Osteoblast (primary cell): Measurements from ENCODE around the gene SLC51B. TPM values are rescaled to one million over a fixed set of nuclear protein-coding genes. Genes with fewer than 3 reads are reported as not detected.
"Not testable (repeated sequence)": the region's sequence is repeated elsewhere in the genome, so short reads cannot be mapped to it uniquely, and the experiment has no call there.

Experiments used
- DNase-seq: peaks from one replicate; pipeline ENCODE4 v3.0.0; 2011; ENCODE audit warnings: low spot score, mixed read lengths; ENCODE audit not compliant: insufficient read length; ENCODE audit errors: missing footprints
- H2AFZ ChIP-seq: 2 replicates; pipeline ENCODE4 v1.6.0; 2011; ENCODE audit warnings: mild to moderate bottlenecking, low read length
- H3K27ac ChIP-seq: 2 replicates; pipeline ENCODE4 v1.5.1; 2011; ENCODE audit warnings: mild to moderate bottlenecking, low read depth, low read length, moderate library complexity
- H3K27me3 ChIP-seq: 2 replicates; pipeline ENCODE4 v1.6.0; 2012; ENCODE audit warnings: mild to moderate bottlenecking, control low read depth, inconsistent platforms, low read length, moderate library complexity; ENCODE audit not compliant: insufficient read depth
- H3K36me3 ChIP-seq: 2 replicates; pipeline ENCODE4 v1.5.1; 2011; ENCODE audit warnings: mild to moderate bottlenecking, low read length, control low read depth, moderate library complexity; ENCODE audit not compliant: insufficient read depth
- H3K4me1 ChIP-seq: 2 replicates; pipeline ENCODE4 v1.5.1; 2011; ENCODE audit warnings: mild to moderate bottlenecking, low read length, control low read depth, moderate library complexity; ENCODE audit not compliant: insufficient read depth
- H3K4me2 ChIP-seq: 2 replicates; pipeline ENCODE4 v1.6.0; 2011; ENCODE audit warnings: mild to moderate bottlenecking, low read length; ENCODE audit not compliant: insufficient read depth
- H3K4me3 ChIP-seq: fragments of 200-600 bp; sonication (generic); 3 replicates; pipeline ENCODE4 v1.5.1; 2012; ENCODE audit warnings: mild to moderate bottlenecking, low read length, inconsistent platforms; ENCODE audit not compliant: insufficient read depth
- H3K79me2 ChIP-seq: 2 replicates; pipeline ENCODE4 v1.6.0; 2012; ENCODE audit warnings: mild to moderate bottlenecking, low read length, control low read depth, inconsistent platforms; ENCODE audit not compliant: insufficient read depth
- H3K9me3 ChIP-seq: 2 replicates; pipeline ENCODE4 v1.5.1; 2011; ENCODE audit warnings: low read depth, low read length, control low read depth
- H4K20me1 ChIP-seq: 2 replicates; pipeline ENCODE4 v1.6.0; 2012; ENCODE audit warnings: mild to moderate bottlenecking, low read length, control low read depth; ENCODE audit not compliant: insufficient read depth
- CTCF ChIP-seq: IDR thresholded peaks from 2 replicates; pipeline ENCODE4 v1.5.1; 2011; ENCODE audit warnings: mild to moderate bottlenecking, low read depth, low read length, moderate library complexity; ENCODE audit errors: extremely low read depth
- total RNA-seq: library from RNA; depleted of rRNA; stranded (reverse); fragments of >200 nt; gene quantifications from 2 replicates; pipeline ENCODE4 v1.2.3, GENCODE V29; 2012

The SLC51B gene
- total RNA-seq, 1 donor = not detected

GRCh38 chr15:65071381-65071811 lies 26.2 kb downstream of the SLC51B start:
- Histone ChIP-seq H2AFZ (no peak overlapping the region), H3K27me3 (peaks cover 20% of the 10 kb centered on the region), H3K9me3 (no peaks in the 10 kb centered on the region), H3K27ac (no peak overlapping the region), H3K79me2 (no peaks in the 10 kb centered on the region), H3K4me2 (no peak overlapping the region), H4K20me1 (no peaks in the 10 kb centered on the region), H3K4me3 (no peak overlapping the region), H3K4me1 (peaks cover 25% of the 10 kb centered on the region), H3K36me3 (no peaks in the 10 kb centered on the region)
- TF ChIP-seq CTCF = no peak
- DNase-seq = peak; percentile 80

- H3K27me3 ChIP-seq = peaks cover 13% of the 10 kb centered on the region
- no peak overlapping the region for H3K27ac ChIP-seq
- H4K20me1 ChIP-seq = no peaks in the 10 kb centered on the region
- no peak overlapping the region for H2AFZ ChIP-seq
- TF ChIP-seq CTCF = no peak
- DNase-seq = peak; percentile 95
- H3K36me3 ChIP-seq = no peaks in the 10 kb centered on the region
- no peaks in the 10 kb centered on the region for H3K79me2 ChIP-seq
- H3K4me1 ChIP-seq = peaks cover 25% of the 10 kb centered on the region
- H3K4me3 ChIP-seq = no peak overlapping the region
- no peaks in the 10 kb centered on the region for H3K9me3 ChIP-seq
- H3K4me2 ChIP-seq = no peak overlapping the region
These were observed 26.8 kb downstream of the SLC51B start for GRCh38 chr15:65072027-65072426.

DNA sequence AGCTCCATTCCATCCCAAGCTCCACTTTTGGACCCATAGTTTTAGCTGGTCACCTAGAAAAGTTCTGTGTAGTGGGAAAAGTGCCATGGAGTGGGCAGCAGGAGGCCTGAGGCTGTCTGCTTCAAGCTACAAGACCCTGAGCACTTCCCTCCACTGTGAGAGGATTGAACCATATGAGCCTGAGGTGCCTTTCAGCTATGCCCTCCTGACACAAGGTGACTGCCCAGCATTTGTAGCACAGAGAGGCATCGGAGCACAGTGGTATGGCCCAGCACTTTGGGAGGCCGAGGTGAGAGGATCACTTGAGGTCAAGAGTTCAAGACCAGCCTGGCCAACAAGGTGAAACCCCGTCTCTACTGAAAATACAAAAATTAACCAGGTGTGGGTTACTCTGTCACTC lies 27.4 kb downstream of the SLC51B start:
- Histone ChIP-seq H3K79me2 (no peaks in the 10 kb centered on the region), H3K27ac (no peak overlapping the region), H3K4me3 (no peak overlapping the region), H3K4me1 (peaks cover 25% of the 10 kb centered on the region), H2AFZ (no peak overlapping the region), H3K4me2 (no peak overlapping the region), H3K27me3 (peaks cover 7% of the 10 kb centered on the region), H4K20me1 (no peaks in the 10 kb centered on the region), H3K36me3 (no peaks in the 10 kb centered on the region), H3K9me3 (no peaks in the 10 kb centered on the region)
- DNase-seq = peak; percentile 77
- no peak for TF ChIP-seq CTCF

GRCh38 chr15:65074946-65075345 lies 29.8 kb downstream of the SLC51B start:
- H3K4me1 ChIP-seq, H3K27ac ChIP-seq, H2AFZ ChIP-seq, H3K4me3 ChIP-seq, H3K36me3 ChIP-seq, H3K27me3 ChIP-seq, DNase-seq, H3K4me2 ChIP-seq, H3K9me3 ChIP-seq, H3K79me2 ChIP-seq, H4K20me1 ChIP-seq: not testable (repeated sequence)

- not testable (repeated sequence) for H3K36me3 ChIP-seq, H3K4me1 ChIP-seq, H3K27me3 ChIP-seq, H2AFZ ChIP-seq, H3K79me2 ChIP-seq, H3K9me3 ChIP-seq, DNase-seq, H3K4me3 ChIP-seq, H3K4me2 ChIP-seq, H3K27ac ChIP-seq, H4K20me1 ChIP-seq
These were observed 30.6 kb downstream of the SLC51B start for GRCh38 chr15:65075607-65076395.
